T-helper 2 cell treated with Interferon-gamma antibody and Interleukin-4, amounts not matched to agents 5 μg/mL and 100 μg/mL, for 36 hours (primary cell): ENCODE results near the gene CCDC71L.
"Not testable (repeated sequence)": the region's sequence is repeated elsewhere in the genome, so short reads cannot be mapped to it uniquely, and the experiment has no call there.

Source experiments
- DNase-seq: peaks from one replicate; pipeline ENCODE4 v3.0.0; 2021; ENCODE audit warnings: low spot score
- H3K27ac Mint-ChIP-seq: one replicate; pipeline ENCODE4 v1.8.0; 2021; ENCODE audit warnings: mild to moderate bottlenecking, mixed read lengths
- H3K27me3 Mint-ChIP-seq: one replicate; pipeline ENCODE4 v1.8.0; 2021; ENCODE audit warnings: low read depth, mixed read lengths
- H3K36me3 Mint-ChIP-seq: one replicate; pipeline ENCODE4 v1.8.0; 2021; ENCODE audit warnings: low read depth, mixed read lengths
- H3K4me1 Mint-ChIP-seq: one replicate; pipeline ENCODE4 v1.8.0; 2021; ENCODE audit warnings: low read depth, mixed read lengths
- H3K4me3 Mint-ChIP-seq: one replicate; pipeline ENCODE4 v1.8.0; 2022; ENCODE audit warnings: mild to moderate bottlenecking, moderate library complexity, mixed read lengths
- H3K9me3 Mint-ChIP-seq: one replicate; pipeline ENCODE4 v1.8.0; 2021; ENCODE audit warnings: mixed read lengths

Gene CCDC71L

GRCh38 chr7:106660862-106661720 is at the start of gene CCDC71L:
Gene CCDC71L (minus strand): TSS chr7:106661158. CDS start chr7:106660896, 262 bp downstream.
- peaks cover 34% of the 10 kb centered on the region for H3K4me1 Mint-ChIP-seq
- H3K27me3 Mint-ChIP-seq = peaks cover 2% of the 10 kb centered on the region
- peaks cover 4% of the 10 kb centered on the region for H3K9me3 Mint-ChIP-seq
- peaks cover 6% of the 10 kb centered on the region for H3K36me3 Mint-ChIP-seq
- DNase-seq = peak; percentile 91
- H3K4me3 Mint-ChIP-seq = peak within 1 kb of the TSS; percentile 93
- H3K27ac Mint-ChIP-seq = peak within 1 kb of the TSS; percentile 94

GRCh38 chr7:106709604-106710003 is 48.6 kb upstream of the CCDC71L start:
- not testable (repeated sequence) for H3K27me3 Mint-ChIP-seq, DNase-seq, H3K36me3 Mint-ChIP-seq, H3K4me3 Mint-ChIP-seq, H3K4me1 Mint-ChIP-seq, H3K27ac Mint-ChIP-seq
- H3K9me3 Mint-ChIP-seq = peaks cover 30% of the 10 kb centered on the region

- Mint-ChIP-seq H3K4me3 (no peak overlapping the region), H3K36me3 (peaks cover 2% of the 10 kb centered on the region), H3K9me3 (peaks cover 2% of the 10 kb centered on the region), H3K27ac (no peak overlapping the region), H3K27me3 (peaks cover 2% of the 10 kb centered on the region), H3K4me1 (peaks cover 16% of the 10 kb centered on the region)
- no peak for DNase-seq
Measured at GRCh38 chr7:106704000-106704840, 43.3 kb upstream of the CCDC71L start.

GRCh38 chr7:106693677-106694353 is 32.9 kb upstream of the CCDC71L start:
- Mint-ChIP-seq H3K9me3 (peaks cover 7% of the 10 kb centered on the region), H3K27ac (no peak overlapping the region), H3K4me3 (no peak overlapping the region), H3K36me3 (no peaks in the 10 kb centered on the region), H3K27me3 (no peaks in the 10 kb centered on the region), H3K4me1 (peaks cover 15% of the 10 kb centered on the region)
- DNase-seq = no peak

GRCh38 chr7:106692450-106693051 is 31.6 kb upstream of the CCDC71L start:
- DNase-seq = no peak
- Mint-ChIP-seq H3K4me1 (peaks cover 18% of the 10 kb centered on the region), H3K27ac (no peak overlapping the region), H3K4me3 (no peak overlapping the region), H3K36me3 (no peaks in the 10 kb centered on the region), H3K27me3 (no peaks in the 10 kb centered on the region), H3K9me3 (peaks cover 7% of the 10 kb centered on the region)

- not testable (repeated sequence) for H3K27ac Mint-ChIP-seq, H3K4me3 Mint-ChIP-seq, H3K27me3 Mint-ChIP-seq, DNase-seq, H3K36me3 Mint-ChIP-seq, H3K4me1 Mint-ChIP-seq
- H3K9me3 Mint-ChIP-seq = peaks cover 13% of the 10 kb centered on the region
Measured at GRCh38 chr7:106688161-106688560, 27.2 kb upstream of the CCDC71L start.

- no peak for DNase-seq
- H3K9me3 Mint-ChIP-seq = peaks cover 10% of the 10 kb centered on the region
- H3K27me3 Mint-ChIP-seq = peaks cover 2% of the 10 kb centered on the region
- H3K4me3 Mint-ChIP-seq = no peak overlapping the region
- peaks cover 23% of the 10 kb centered on the region for H3K4me1 Mint-ChIP-seq
- H3K27ac Mint-ChIP-seq = no peak overlapping the region
- peaks cover 2% of the 10 kb centered on the region for H3K36me3 Mint-ChIP-seq
Measured at GRCh38 chr7:106683941-106684340, 23.0 kb upstream of the CCDC71L start.

GRCh38 chr7:106681815-106682495 is 21.0 kb upstream of the CCDC71L start:
- H3K4me1 Mint-ChIP-seq = peaks cover 21% of the 10 kb centered on the region
- H3K36me3 Mint-ChIP-seq = peaks cover 2% of the 10 kb centered on the region
- no peak overlapping the region for H3K27ac Mint-ChIP-seq
- H3K9me3 Mint-ChIP-seq = peaks cover 6% of the 10 kb centered on the region
- H3K4me3 Mint-ChIP-seq = no peak overlapping the region
- DNase-seq = no peak
- H3K27me3 Mint-ChIP-seq = no peaks in the 10 kb centered on the region

- DNase-seq = peak; percentile 12
- peaks cover 7% of the 10 kb centered on the region for H3K9me3 Mint-ChIP-seq
- peak overlapping the region; percentile 52 for H3K4me3 Mint-ChIP-seq
- no peaks in the 10 kb centered on the region for H3K27me3 Mint-ChIP-seq
- no peaks in the 10 kb centered on the region for H3K36me3 Mint-ChIP-seq
- H3K27ac Mint-ChIP-seq = peak overlapping the region; percentile 80
- H3K4me1 Mint-ChIP-seq = peaks cover 21% of the 10 kb centered on the region
Measured at GRCh38 chr7:106679153-106679931, 18.4 kb upstream of the CCDC71L start.

- DNase-seq = no peak
- no peak overlapping the region for H3K4me3 Mint-ChIP-seq
- H3K9me3 Mint-ChIP-seq = peaks cover 6% of the 10 kb centered on the region
- peaks cover 21% of the 10 kb centered on the region for H3K4me1 Mint-ChIP-seq
- H3K27me3 Mint-ChIP-seq = no peaks in the 10 kb centered on the region
- peak overlapping the region; percentile 39 for H3K27ac Mint-ChIP-seq
- H3K36me3 Mint-ChIP-seq = no peaks in the 10 kb centered on the region
Measured at GRCh38 chr7:106678795-106679152, 17.8 kb upstream of the CCDC71L start.

- H3K27ac Mint-ChIP-seq, H3K27me3 Mint-ChIP-seq, H3K4me3 Mint-ChIP-seq, H3K36me3 Mint-ChIP-seq, DNase-seq: not testable (repeated sequence)
- Mint-ChIP-seq H3K4me1 (peaks cover 17% of the 10 kb centered on the region), H3K9me3 (peaks cover 12% of the 10 kb centered on the region)
Measured at GRCh38 chr7:106676506-106676905, 15.5 kb upstream of the CCDC71L start.

GRCh38 chr7:106673688-106674087 is 12.7 kb upstream of the CCDC71L start:
- H3K9me3 Mint-ChIP-seq = peaks cover 17% of the 10 kb centered on the region
- H3K36me3 Mint-ChIP-seq, H3K4me1 Mint-ChIP-seq, H3K27me3 Mint-ChIP-seq, DNase-seq, H3K27ac Mint-ChIP-seq, H3K4me3 Mint-ChIP-seq: not testable (repeated sequence)
